EH (cell line): ENCODE data around the gene P3H1.
A peak's percentile ranks its signal among the peaks of the same experiment; 100 is the strongest.

Experiments used
- DNase-seq: peaks from one replicate; pipeline ENCODE4 v3.0.0-alpha.2; 2015; ENCODE audit warnings: low read depth

P3H1 gene

GRCh38 chr1:42743317-42744147 is 23.3 kb downstream of the P3H1 start:
- DNase-seq, result peak; percentile 75

GRCh38 chr1:42742617-42743316 is 24.1 kb downstream of the P3H1 start:
- DNase-seq, result no peak

- DNase-seq, result no peak
Observed at GRCh38 chr1:42742141-42742540, 24.7 kb downstream of the P3H1 start.

- DNase-seq, result no peak
Observed at GRCh38 chr1:42741706-42742105, 25.1 kb downstream of the P3H1 start.

GRCh38 chr1:42740851-42741580 is 25.8 kb downstream of the P3H1 start:
- DNase-seq, result no peak

GRCh38 chr1:42739753-42740700 is 26.8 kb downstream of the P3H1 start, which contains the start of gene CLDN19:
TSS of gene CLDN19 (minus strand) at chr1:42740236. CDS start at chr1:42740063, 173 bp downstream.
- no peak for DNase-seq

GRCh38 chr1:42738678-42739226 is 28.1 kb downstream of the P3H1 start:
- no peak for DNase-seq

- DNase-seq, result no peak
Observed at GRCh38 chr1:42737986-42738677, 28.7 kb downstream of the P3H1 start.

- DNase-seq, result no peak
Observed at GRCh38 chr1:42737257-42737656, 29.6 kb downstream of the P3H1 start.

- DNase-seq, result no peak
Observed at GRCh38 chr1:42736571-42737200, 30.1 kb downstream of the P3H1 start.

- peak; percentile 38 for DNase-seq
Observed at GRCh38 chr1:42736152-42736551, 30.7 kb downstream of the P3H1 start.

GRCh38 chr1:42735477-42736105 is 31.2 kb downstream of the P3H1 start:
- DNase-seq, result no peak

- DNase-seq, result no peak
Observed at GRCh38 chr1:42735056-42735455, 31.8 kb downstream of the P3H1 start.

GRCh38 chr1:42734201-42735035 is 32.4 kb downstream of the P3H1 start:
- no peak for DNase-seq

- no peak for DNase-seq
Observed at GRCh38 chr1:42733415-42734200, 33.2 kb downstream of the P3H1 start.

- DNase-seq, result no peak
Observed at GRCh38 chr1:42732126-42732680, 34.6 kb downstream of the P3H1 start.

GRCh38 chr1:42731585-42731984 is 35.2 kb downstream of the P3H1 start:
- DNase-seq, result no peak

- DNase-seq, result no peak
Observed at GRCh38 chr1:42730988-42731387, 35.8 kb downstream of the P3H1 start.
